HG02970 (cell line): ENCODE results near the gene SGTA.

Experiments
- ATAC-seq: cut with Tn5 transposase; IDR thresholded peaks from one replicate; pipeline ENCODE4 v1.9.1; 2021; ENCODE audit warnings: mild to moderate bottlenecking, moderate library complexity, moderate number of reproducible peaks; ENCODE audit not compliant: unreplicated experiment, low FRiP score

Gene SGTA

DNA sequence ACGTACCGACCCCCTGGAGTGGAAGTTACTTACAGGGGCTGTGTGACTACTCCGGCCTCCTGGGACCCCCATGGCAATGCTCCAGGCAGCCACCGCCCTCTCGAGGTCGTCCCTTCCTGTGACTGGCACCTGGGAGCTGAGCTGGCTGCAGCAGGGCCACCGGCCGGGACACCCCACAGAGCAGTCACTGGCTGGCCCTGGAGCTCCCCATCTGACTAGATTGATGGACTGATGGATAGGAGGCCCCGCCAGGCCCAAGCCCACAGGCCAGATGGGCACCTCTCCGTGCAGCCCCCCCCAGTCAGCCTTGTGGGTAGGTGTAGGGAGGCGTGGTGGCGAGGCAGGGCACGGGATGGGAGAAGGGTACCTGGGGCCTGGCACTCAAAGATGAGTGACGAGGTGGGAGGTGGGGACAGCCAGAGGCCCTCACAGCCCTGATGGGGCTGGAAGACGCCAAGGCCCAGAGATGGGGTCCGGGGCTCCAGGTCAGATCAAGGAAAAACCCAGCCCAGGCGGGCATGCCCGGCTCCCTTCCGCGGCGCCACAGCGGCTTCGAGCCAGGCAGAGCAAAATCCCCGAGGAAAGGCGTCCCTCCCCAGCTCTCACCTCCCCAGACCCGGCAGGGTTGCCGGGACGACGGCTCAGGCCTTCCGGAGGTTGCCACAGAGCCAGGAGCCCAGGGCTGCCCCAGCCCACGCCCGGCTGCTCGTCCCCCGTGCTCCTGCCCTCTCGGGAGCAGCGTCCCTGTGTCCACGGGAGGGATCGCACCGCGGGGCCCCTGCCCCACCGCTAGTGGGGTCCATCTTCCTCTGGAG lies 51.7 kb downstream of the SGTA start:
- no peak for ATAC-seq

DNA sequence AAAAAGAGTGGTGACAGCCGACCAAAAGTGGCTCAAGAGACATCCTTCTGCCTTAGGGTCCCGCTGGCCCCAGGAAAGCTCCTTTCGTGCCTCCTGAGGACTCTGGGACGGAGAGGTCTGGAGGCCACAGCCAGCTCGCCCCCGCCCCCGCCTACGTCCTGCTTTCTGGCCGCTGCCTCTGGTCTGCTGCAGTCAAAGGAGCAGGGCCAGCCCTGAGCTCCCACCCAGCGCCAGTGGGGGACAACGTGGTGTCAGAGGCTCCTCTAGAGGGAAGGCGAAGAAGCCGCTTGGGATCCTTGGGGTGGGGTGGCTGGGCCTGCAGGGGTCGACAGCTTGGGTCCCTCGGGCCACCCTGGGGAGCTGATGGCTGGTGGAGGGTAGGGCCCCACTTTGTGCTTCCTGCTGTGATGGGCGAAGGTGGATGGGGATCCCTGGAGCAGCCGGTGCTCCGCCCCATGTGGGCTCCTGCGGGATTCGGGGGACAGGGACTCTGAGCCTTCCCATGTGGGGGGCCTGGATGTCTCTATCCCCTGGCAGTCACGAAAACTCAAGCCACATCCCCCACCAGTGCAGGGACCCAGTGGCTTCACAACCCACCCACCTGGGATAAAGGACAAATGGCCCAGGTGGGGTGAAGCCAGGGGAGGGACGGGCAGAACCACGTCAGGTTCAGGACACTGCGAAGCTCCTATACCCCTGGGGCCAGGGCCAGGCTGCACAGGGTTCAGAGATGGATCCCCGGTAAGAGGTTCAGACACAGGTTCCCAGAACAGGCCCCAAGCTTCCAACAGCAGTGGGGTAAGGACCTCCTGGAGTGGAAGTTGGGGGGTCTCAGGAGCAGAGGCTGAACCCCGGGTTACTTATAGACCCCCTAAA lies 52.9 kb downstream of the SGTA start:
- no peak for ATAC-seq

DNA sequence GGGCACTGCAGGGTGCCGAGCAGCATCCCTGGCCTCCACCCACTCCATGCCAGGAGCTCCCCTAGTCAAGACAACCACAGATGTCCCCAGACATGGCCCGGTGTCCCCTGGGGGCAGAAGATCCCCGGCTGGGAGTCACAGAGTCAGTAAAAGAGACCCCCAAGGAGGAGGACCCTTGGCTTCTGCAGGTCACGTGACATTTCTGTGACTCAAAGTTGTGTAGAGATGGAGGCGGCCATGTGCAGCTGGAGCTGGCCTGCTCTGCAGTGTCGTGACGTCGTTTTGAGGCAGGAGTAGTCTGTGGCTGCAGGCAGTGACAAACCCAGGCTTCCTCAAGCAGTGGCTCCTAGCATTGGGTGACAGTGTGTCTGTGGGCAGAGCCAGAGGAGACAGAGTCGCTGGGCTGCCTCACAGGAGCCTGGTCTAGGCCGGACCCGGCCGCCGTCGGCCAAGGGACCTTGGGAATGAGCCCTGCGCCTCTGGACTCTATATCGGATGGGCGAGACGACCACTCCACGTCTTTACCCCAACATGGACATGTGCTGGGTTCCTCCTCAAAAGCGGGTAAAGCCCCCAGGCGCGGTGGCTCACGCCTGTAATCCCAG lies 54.2 kb downstream of the SGTA start:
- no peak for ATAC-seq

DNA sequence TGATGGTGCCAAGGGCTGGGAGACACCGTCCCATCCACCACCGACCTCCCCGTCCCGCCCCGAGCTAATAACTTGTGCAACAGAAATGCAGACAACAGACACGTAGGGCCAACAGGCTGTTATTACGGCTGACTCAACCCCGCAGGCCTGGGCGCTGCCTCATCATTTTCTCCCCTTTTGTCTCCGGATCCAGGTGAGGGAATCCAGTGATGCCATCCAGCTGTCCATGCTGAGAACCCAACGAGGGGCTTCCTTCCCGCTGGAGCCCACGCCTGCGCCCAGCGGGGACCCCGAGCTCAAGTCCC lies 55.5 kb downstream of the SGTA start:
- ATAC-seq: no peak

- no peak for ATAC-seq
Observed at GRCh38 chr19:2726904-2727639, 56.0 kb downstream of the SGTA start.

DNA sequence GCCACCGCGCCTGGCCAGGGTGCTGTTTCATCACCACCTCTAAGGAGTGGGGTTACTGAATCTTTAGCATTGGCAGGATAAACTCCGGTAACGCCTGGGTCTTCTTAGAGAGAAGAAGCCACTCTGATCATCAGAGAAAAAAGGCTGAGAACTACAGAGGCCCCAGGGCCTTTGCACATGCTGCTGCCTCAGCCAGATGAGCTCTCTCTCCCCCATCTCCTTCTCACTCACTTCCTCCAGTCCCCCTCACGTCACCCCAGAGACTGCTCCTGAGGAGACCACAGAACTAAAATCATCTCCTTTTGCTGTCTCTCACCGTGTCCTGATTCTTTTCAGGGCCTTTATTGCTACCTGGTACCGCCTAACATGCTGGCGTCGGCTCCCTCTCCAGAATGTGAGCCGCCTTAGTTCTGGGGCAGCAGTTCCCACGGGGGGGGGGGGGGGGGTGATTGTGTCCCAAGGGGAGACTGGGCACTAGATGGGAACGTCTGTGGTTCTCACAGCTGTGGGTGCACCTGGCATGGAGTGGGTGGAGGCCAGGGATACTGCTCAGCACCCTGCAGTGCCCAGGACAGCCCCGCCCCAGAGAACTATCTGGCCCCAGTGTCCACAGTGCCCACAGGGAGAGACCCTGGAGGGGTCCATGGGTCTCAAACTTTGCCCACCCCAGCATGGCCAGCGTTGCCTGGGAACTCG lies 56.8 kb downstream of the SGTA start:
- no peak for ATAC-seq

DNA sequence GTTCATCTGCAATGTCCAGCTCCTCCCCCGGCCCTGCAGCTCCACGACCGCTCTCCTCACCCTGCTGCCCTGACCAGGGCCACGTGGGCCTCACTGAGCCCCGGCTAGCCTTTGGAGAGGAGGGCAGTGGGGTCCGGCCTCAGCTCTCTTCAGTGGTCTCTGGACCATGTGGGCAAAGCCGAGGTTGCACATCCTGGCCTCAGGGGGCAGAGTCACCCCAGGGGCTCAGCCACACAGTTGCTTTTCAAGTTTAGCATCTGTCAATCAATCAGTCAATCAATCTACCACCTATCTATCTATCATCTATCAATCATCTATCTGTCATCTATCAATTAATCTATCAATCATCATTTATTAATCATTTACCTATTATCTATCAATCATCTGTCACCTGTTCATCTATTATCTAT lies 58.9 kb downstream of the SGTA start:
- ATAC-seq: no peak

DNA sequence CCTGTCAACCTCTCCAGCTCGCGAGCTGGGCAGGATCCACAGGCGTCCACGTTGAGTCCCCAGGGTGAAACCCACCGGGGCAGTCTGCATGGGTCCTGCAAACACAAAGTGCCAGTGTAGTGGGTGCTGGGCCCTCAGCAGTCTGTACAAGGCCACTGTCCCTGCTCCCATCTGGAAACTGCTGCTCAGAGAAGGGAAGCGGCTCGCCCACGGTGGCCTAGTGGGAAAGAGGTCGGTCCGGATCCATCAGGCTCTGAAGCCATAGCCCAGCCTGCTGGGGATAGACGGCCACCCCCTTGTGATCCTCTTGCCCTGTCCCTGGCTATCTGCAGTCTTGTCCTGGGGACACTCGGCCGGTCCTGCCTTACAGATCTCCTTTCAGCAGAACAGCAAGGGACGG lies 59.3 kb downstream of the SGTA start:
- ATAC-seq: no peak

DNA sequence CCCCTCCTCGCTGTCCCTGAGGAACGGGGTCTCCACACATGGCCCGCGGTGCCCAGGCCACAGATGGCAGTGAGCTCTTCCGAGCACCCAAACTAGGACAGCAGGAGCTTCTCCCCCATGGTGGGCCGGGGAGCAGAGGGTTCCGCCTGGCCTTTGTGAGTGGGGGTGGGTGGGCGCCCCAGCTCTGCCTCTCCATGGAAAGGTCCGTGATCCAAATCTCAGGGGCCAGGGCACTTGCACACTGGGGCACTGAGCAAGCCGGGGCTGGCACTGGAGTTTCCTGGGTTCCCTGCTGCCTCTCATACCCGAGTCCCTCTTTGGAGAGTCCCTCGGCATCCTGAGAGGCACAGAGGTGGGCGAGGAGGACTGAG lies 59.7 kb downstream of the SGTA start:
- no peak for ATAC-seq

DNA sequence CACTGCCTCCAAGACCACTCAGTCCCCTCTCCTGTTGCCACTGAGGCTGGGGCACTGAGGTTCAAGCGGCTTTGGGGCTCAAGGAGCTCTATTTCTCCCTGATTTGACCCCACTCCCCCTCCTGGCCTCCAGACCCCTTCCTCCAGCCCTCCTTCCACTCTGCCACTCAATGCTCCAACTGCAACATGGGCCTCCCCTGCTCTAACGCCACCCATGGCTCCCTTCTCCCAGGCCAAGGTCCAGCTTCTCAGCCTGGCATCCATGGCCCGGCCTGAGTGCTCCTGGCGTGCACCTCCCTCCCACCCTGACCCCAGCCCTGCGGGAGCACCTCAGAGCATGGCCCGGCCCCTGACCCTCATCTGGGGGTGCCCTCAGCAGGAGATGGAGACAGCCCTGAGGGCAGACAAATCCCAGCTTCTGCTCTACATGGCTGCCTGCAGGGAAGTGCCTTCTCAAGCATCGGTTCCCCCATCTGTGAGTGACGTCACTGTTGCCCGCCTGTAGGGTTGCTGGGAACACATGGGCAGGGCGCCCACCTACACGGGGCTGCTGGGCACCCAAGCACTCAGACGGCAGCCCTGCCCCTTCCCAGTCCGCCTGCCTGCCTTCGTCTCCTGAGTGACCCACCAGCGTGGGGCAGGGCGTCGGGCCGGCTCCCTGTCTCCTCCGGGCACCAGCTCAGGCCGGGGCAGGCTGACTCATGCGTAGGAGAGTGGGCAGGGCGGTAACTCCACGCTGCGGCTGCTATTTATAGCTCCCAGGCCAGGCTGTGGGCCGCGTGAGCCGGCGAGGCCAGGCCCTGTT lies 60.3 kb downstream of the SGTA start:
- no peak for ATAC-seq

- no peak for ATAC-seq
Observed at GRCh38 chr19:2721570-2722540, 61.2 kb downstream of the SGTA start.

DNA sequence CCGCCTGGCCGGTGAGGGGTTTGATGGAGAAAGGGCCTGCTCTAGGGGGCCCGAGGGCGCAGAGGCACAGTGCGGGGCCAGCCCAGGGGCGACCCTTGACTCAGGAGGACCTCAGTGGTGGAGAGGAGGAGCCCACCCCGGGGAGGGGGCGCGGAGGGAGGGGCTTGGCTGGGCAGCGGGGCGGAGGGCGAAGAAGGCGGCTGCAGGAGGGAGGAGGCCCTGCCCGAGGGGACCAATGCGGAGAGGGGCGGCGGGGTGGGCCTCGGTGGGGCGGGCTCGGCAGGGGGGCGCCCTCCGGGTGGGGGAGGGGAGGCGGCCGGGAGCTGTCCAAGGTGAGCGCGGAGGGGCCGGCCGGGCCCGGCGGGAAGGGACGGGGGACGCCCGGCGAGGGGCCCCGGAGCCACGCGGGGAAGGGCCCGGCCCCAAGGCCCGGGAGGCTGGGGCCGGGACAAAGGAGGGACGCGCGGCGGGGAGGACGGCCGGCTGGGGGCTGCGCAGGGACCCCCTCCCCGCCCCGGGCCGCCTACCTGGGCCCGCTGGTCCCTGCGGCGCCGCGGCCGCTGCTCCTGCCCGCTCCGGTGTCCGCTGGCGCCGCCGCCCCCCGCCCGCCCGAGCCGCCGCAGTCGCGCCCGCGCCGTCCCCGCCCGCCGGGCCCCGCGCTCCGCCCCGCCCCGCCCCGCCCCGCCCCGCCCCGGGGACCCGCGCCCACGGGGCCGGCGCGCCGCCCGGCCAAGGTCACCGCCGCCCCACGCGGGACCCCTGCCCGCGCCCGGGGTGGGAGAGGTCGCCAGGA lies 62.1 kb downstream of the SGTA start, which contains the start of gene DIRAS1:
Gene DIRAS1 (minus strand): TSS at position 596 of the 793 bp plus-strand sequence. CDS start 3,566 bp downstream, outside the sequence.
- no peak for ATAC-seq

GRCh38 chr19:2719920-2720776 lies 62.9 kb downstream of the SGTA start:
- no peak for ATAC-seq

DNA sequence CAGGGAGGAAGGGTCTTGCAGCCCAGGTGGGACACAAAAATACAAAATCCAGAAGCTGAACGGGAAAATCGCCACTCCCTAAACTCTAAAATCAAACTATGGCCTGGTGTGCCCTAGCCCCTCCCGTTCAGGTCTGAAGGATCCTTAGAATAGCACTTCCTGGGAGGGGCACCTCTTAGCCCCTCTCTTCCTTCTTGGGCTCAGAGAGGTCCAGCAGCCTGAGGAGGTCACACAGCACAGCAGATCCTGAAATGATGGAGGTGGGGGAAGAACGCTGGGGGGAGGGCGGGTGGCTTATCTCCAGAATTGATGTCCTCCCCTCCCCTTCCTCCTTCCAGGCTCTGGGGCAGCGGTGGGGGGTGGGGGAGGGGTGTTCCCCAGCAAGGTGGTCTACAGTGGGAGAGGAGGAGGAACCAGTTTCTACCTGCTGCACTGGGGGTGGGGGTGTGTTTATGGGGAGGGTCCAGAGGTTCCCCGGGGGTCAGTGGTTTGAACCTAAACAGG lies 63.8 kb downstream of the SGTA start:
- ATAC-seq: no peak

DNA sequence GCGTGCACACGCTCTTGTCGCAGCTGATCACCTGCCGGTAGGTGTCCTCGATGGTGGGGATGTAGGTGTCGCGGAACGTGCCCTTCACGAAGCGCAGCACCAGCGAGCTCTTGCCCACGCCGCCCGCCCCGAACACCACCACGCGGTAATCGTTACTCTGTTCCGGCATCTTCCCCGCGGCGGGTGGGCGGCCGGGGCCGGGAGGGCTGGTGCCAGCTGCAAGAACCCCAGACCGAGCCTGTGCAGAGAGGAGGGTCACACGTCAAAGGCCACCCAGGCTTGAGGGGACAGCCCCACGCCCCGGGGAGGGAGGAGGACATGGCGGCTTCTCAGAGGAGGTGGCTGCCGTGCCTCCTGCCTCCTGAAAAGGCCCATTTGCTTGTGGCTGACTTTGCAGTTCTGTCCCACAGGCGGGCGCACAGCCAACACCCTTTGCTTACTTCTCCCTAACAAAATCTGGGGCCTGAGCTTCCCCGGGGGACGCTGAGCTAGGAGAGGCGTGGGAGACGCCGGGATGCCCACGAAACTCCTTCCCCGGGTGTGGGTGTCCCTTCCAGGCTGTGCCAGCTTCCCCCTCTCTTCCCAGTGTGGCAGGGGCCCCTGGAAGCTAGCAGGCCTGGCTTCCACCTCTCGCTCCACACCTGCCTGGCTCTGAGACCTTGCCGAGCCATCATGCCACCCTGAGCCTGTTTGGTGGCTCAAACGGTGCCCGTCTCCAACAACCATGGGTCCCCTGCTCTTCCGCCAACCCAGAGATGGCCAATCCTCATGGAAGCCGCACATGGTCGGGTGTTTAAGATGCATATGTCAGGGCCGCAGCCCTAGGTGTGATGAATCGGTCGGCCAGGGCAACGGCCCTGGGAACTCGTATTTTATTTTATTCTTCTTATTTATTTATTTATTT lies 65.2 kb downstream of the SGTA start:
- no peak for ATAC-seq
